Lung (tissue), 12 donors: ENCODE measurements around the gene AOX1. TPM values are rescaled to one million over a fixed set of nuclear protein-coding genes. Genes with fewer than 3 reads are reported as not detected.

Experiments used
- ATAC-seq: fragments of 200-7000 bp; cut with Tn5 transposase; one replicate; pipeline ENCODE4 v1.9.1; 2020; ENCODE audit warnings: moderate number of reproducible peaks; ENCODE audit not compliant: insufficient read depth, low FRiP score
- DNase-seq, 3 donors: peaks; one replicate each; pipeline ENCODE4 v3.0.0-alpha.2; 2013 to 2017
- H3K27ac ChIP-seq, 2 donors: one replicate each; pipeline ENCODE4 v1.5.1; 2013; ENCODE audit warnings: mild to moderate bottlenecking in 2 of 2, moderate library complexity in 2 of 2, control low read depth in 1 of 2, inconsistent platforms in 1 of 2, low read depth in 1 of 2, low read length in 1 of 2
- H3K27me3 ChIP-seq, 3 donors: one replicate each; pipeline ENCODE4 v1.5.1; 2013; ENCODE audit warnings: low read length in 2 of 3; ENCODE audit not compliant: control insufficient read depth in 3 of 3, insufficient read depth in 3 of 3
- H3K36me3 ChIP-seq, 4 donors: one replicate each; pipeline ENCODE4 v1.5.1; 2013; ENCODE audit warnings: low read length in 4 of 4, mild to moderate bottlenecking in 1 of 4, moderate library complexity in 1 of 4; ENCODE audit not compliant: control insufficient read depth in 4 of 4, insufficient read depth in 4 of 4
- H3K4me1 ChIP-seq, 5 donors: one replicate each; pipeline ENCODE4 v1.5.1; 2013; ENCODE audit warnings: low read length in 5 of 5, mild to moderate bottlenecking in 2 of 5, moderate library complexity in 1 of 5; ENCODE audit not compliant: control insufficient read depth in 5 of 5, insufficient read depth in 5 of 5
- H3K4me3 ChIP-seq: one replicate; pipeline ENCODE4 v1.5.1; 2013; ENCODE audit warnings: mild to moderate bottlenecking, control low read depth, moderate library complexity
- H3K9ac ChIP-seq, 2 donors: one replicate each; pipeline ENCODE4 v1.5.1; 2013; ENCODE audit warnings: low read length in 2 of 2, control low read depth in 1 of 2; ENCODE audit not compliant: insufficient read depth in 1 of 2
- H3K9me3 ChIP-seq, 4 donors: one replicate each; pipeline ENCODE4 v1.5.1; 2013; ENCODE audit warnings: low read length in 3 of 4, mild to moderate bottlenecking in 1 of 4, moderate library complexity in 1 of 4; ENCODE audit not compliant: control insufficient read depth in 4 of 4, insufficient read depth in 3 of 4
- CTCF ChIP-seq: IDR thresholded peaks from 2 replicates; pipeline ENCODE4 v1.5.1; 2012; ENCODE audit warnings: mild to moderate bottlenecking; ENCODE audit errors: control extremely low read depth, extremely low read depth
- WGBS, 2 donors: extraction: QIAGEN DNeasy Blood & Tissue Kit; methylation state at CpG; one replicate each; pipeline ENCODE4 v1.1.7; 2013; 5-methylcytosine and 5-hydroxymethylcytosine counted together
- polyA plus RNA-seq, 2 donors: library from polyadenylated mRNA; stranded (reverse); fragments of 200-250 nt; gene quantifications; one replicate each; pipeline ENCODE4 v1.2.1, GENCODE V29; 2013
- total RNA-seq, 2 donors: library from RNA; depleted of rRNA in 1 of 2; stranded (reverse); fragments of >200 nt in 1 of 2; gene quantifications; one replicate each; pipeline ENCODE4 v1.2.1, GENCODE V29; 2014 to 2021
- donor health status: control.
- donor health status: control.
- donor health status: Bipolar disorder and iron deficiency.
- donor health status: healthy.
- donor health status: DM: yes; HTN: yes; CAD: no.

Gene AOX1
- total and polyA plus RNA-seq, 4 donors, result 8.0 to 48.5 (median 10.6) TPM

GRCh38 chr2:200614249-200614648 lies 28.4 kb downstream of the AOX1 start:
- TF ChIP-seq CTCF, result no peak
- Histone ChIP-seq H3K4me1 (peaks cover 0 to 33% (median 8%) of the 10 kb centered on the region in 5 donors), H3K4me3 (no peak overlapping the region), H3K27me3 (no peaks in the 10 kb centered on the region), H3K9ac (no peak overlapping the region), H3K36me3 (peaks cover 0 to 5% (median 2%) of the 10 kb centered on the region in 4 donors), H3K27ac (no peak overlapping the region), H3K9me3 (no peaks in the 10 kb centered on the region)
- DNase-seq, result no peak
- no peak for ATAC-seq
- 88 to 94% methylated on average over 2 of the region's 2 CpGs for WGBS, 2 donors

- peaks cover 0 to 5% (median 2%) of the 10 kb centered on the region in 4 donors for H3K36me3 ChIP-seq
- H3K27me3 ChIP-seq, result no peaks in the 10 kb centered on the region
- no peak for DNase-seq
- H3K4me3 ChIP-seq, result no peak overlapping the region
- H3K9ac ChIP-seq, result no peak overlapping the region
- no peaks in the 10 kb centered on the region for H3K9me3 ChIP-seq
- 59 to 81% methylated on average over 1 of the region's 1 CpG for WGBS, 2 donors
- ATAC-seq, result no peak
- TF ChIP-seq CTCF, result no peak
- H3K4me1 ChIP-seq, result peaks cover 0 to 38% (median 10%) of the 10 kb centered on the region in 5 donors
- no peak overlapping the region for H3K27ac ChIP-seq
Measured at GRCh38 chr2:200615247-200615646, 29.4 kb downstream of the AOX1 start.

GRCh38 chr2:200616193-200616592 lies 30.4 kb downstream of the AOX1 start:
- Histone ChIP-seq H3K27me3 (no peaks in the 10 kb centered on the region), H3K36me3 (peaks cover 0 to 5% (median 2%) of the 10 kb centered on the region in 4 donors), H3K4me3 (no peak overlapping the region), H3K9ac (peak overlapping the region in 1 of 2 donors; percentile 63), H3K9me3 (no peaks in the 10 kb centered on the region), H3K4me1 (peaks cover 0 to 38% (median 10%) of the 10 kb centered on the region in 5 donors), H3K27ac (no peak overlapping the region)
- no peak for TF ChIP-seq CTCF
- 79 to 84% methylated on average over 5 of the region's 5 CpGs for WGBS, 2 donors
- DNase-seq (no peak), ATAC-seq (no peak)

GRCh38 chr2:200616656-200617055 lies 30.8 kb downstream of the AOX1 start:
- Histone ChIP-seq H3K36me3 (peaks cover 0 to 5% (median 2%) of the 10 kb centered on the region in 4 donors), H3K27ac (no peak overlapping the region), H3K9me3 (no peaks in the 10 kb centered on the region), H3K27me3 (no peaks in the 10 kb centered on the region), H3K4me1 (peaks cover 0 to 38% (median 10%) of the 10 kb centered on the region in 5 donors), H3K4me3 (no peak overlapping the region), H3K9ac (peak overlapping the region in 1 of 2 donors; percentile 63)
- DNase-seq (peak in 1 of 3 donors; percentile 65), ATAC-seq (no peak)
- 48 to 62% methylated on average over 4 of the region's 4 CpGs for WGBS, 2 donors
- TF ChIP-seq CTCF, result no peak
